GM19455 (cell line): ENCODE data around the gene SEC11A.
A peak's percentile ranks its signal among the peaks of the same experiment; 100 is the strongest.
"Not testable (repeated sequence)": the region's sequence is repeated elsewhere in the genome, so short reads cannot be mapped to it uniquely, and the experiment has no call there.

Source experiments
- ATAC-seq: cut with Tn5 transposase; IDR thresholded peaks from one replicate; pipeline ENCODE4 v1.9.1; 2021; ENCODE audit not compliant: unreplicated experiment

Gene SEC11A

DNA sequence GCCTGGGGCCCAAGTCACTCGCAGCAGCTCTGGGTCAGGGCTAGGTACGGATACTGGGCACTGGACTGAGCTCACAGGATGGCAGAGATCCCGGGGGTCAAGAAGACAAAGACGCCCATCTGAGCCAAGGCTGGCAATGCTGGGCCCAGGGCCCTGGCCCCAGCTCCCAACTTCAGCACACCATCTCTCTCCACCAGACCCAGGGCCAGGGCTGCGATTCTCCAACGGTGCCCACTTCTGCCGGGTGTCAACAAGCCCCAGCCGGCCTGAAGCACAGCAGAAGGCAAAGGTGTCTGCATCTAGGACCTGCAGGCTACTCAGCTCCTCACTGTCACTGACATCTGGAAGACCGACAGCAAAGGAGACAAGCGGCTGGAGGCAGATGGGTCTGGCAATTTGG, 70.4 kb downstream of the SEC11A start:
- ATAC-seq = no peak

DNA sequence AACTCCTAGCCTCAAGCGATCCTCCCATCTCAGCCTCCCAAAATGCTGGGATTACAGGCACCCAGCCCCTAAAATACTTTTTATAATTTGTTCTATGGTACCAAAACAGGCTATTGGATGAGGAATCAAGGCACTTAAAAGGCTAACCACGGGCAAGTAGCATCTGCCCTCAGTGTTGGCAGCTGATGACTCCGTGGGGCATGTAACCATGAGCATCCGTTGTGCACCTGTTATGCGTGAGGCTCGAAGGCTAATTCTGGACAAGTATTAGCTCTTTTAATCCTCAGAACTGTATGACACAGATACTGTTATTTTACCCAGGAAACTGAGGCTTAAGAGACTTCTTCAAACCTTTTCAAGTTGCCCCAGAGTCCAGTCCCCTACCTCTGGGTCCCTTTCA, 72.1 kb downstream of the SEC11A start:
- ATAC-seq = no peak

DNA sequence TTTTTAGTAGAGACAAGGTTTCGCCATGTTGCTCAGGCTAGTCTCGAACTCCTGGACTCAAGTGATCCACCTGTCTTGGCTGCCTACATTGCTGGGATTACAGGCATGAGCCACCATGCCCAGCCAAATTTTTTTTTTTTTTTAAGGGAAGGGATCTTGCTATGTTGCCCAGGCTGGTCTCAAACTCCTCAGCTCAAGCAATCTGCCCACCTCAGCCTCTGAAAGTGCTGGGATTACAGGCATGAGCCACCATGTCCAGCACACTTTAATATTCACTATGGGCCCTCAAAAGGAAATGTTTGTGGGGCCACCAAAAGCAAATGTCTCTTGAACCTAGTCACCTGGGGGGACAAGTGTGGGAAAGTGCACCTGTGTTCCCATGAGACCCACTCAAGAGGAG, 73.3 kb downstream of the SEC11A start:
- not testable (repeated sequence) for ATAC-seq

DNA sequence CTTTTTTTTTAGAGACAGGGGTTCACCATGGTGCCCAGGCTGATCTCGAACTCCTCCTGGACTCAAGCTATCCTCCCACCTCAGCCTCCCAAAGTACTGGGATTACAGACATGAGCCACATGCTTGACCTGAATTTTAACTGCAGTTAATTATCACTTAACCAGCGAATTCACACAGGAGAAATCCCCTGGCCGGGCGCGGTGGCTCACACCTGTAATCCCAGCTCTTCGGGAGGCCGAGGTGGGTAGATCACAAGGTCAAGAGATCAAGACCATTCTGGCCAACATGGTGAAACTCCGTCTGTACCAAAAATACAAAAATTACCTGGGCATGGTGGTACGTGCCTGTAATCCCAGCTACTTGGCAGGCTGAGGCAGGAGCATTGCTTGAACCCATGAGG, 74.1 kb downstream of the SEC11A start:
- ATAC-seq = not testable (repeated sequence)

DNA sequence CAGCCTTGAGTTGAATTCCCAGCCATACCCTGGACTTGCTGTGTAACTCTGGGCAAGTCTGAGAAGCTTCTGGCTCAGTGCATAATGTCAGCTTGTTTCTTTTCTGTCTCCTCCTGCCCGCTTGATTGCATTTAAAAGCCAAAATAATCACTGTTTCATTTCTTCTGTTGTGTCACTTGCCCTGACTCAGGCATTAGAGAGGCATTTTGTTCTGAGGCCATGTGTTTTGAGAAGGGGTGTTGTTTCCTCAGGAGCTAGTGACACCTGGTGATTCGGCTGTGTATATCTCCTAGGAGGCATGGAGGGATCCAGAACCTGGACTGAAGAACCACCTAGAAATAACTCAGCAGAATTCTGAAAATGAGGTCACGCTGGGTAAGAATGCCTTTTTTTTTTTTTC, 77.8 kb downstream of the SEC11A start:
- ATAC-seq = no peak

DNA sequence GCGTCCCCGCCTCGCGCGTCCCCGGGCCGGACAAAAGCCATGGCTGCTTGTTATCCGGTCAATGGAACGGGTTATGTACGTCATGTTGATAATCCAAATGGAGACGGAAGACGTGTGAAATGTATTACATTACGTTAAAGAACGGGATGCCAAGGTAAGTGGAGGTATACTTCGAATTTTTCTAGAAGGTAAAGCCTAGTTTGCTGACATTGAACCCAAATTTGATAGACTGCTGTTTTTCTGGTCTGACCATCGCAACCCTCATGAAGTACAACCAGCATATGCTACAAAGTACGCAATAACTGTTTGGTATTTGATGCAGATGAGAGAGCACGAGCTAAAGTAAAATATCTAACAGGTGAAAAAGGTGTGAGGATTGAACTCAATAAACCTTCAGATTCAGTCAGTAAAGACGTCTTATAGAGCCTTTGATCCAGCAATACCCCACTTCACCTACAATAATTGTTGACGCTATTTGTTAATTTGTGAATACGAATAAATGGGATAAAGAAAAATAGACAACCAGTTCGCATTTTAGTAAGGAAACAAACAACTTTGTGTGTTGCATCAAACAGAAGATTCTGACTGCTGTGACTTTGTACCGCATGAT, 81.6 kb downstream of the SEC11A start:
- no peak for ATAC-seq

DNA sequence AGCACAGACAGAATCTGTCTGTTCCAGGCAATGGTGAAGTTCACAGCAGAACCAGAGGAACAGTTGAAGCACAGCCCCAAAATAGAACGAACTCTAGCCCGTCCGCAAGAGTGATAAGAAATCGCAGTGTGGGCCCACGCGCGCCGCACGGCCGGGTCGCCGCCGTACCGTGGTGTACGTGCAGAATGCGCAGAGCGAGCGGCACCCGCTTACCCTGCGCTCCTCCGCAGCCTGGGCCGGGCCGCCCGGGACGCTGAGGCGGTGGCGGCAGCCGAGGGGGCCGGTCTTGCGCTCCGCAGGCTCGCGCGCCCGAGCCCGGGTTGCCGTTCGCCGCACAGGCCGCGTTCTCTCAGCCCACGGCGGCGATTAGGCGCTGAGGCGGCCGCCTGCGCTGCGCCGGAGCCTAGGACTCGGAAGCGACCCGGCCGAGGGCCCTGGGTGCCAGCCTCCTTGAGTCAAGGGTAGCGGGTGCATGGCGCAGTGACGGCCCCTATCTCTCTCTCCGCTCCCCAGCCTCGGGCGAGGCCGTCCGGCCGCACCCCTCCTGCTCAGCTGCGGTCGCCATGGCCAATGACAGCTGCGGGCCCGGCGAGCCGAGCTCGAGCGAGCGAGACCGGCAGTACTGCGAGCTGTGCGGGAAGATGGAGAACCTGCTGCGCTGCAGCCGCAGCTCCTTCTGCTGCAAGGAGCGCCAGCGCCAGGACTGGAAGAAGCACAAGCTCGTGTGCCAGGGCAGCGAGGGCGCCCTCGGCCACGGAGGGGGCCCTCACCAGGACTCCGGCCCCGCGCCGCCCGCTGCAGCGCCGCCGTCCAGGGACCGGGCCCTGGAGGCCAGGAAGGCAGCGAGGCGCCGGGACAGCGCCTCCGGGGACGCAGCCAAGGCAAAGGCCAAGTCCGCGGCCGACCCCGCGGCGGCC, 82.4 kb downstream of the SEC11A start:
- ATAC-seq = peak; percentile 45

DNA sequence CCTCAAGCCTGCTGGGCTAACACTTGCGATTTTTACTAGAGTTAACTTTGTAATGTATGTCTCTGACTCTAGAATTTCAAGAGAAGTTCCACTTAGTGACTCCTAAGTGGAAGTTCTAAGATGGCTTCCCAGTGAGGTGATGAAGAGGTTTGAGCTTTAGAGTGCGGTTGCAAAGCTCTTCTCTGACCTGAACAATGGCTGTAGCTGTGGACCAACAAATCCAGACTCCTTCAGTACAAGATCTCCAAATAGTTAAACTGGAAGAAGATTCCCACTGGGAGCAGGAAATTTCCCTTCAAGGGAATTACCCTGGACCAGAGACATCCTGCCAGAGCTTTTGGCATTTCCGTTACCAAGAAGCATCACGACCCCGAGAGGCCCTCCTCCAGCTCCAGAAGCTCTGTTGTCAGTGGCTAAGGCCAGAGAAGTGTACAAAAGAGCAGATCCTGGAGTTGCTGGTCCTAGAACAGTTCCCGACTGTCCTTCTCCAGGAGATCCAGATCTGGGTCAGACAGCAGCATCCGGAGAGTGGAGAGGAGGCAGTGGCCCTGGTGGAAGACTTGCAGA, 84.2 kb downstream of the SEC11A start:
- ATAC-seq = no peak

DNA sequence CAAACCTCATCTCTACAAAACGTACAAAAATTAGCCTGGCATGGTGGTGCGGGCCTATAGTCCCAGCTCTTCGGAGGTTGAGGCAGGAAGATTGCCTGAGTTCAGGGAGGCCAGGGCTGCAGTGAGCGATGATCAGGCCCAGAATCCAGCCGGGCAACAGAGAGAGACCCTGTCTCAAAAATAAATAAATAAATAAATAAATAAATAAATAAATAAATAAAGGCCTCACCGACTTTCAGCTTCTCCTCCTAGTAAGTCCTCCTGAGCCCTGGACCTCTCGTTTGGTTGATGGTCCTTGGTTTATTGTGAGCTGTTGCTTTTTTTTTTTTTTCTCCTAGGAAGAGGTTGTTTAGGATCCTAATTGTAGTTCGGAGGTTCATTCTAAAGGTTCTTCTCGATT, 86.9 kb downstream of the SEC11A start:
- no peak for ATAC-seq

DNA sequence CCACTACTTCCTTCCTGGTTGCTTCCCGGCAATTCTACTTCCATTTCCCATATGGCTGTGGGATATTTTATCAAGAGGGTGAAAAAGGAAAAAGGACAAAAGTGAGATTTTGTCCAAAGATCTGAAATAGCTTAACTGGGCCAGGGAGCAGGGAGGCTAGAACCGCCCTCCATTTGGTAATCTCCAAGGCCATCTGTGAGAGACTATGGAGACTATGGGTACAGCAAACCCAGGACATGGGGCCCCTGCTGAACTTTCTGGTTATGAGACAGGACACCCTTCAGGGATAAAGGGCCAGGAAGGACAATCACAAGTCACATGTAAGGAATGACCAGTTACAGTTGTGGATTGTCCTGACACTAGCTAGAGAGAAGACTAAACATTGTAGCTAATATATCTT, 90.8 kb downstream of the SEC11A start:
- ATAC-seq = no peak

DNA sequence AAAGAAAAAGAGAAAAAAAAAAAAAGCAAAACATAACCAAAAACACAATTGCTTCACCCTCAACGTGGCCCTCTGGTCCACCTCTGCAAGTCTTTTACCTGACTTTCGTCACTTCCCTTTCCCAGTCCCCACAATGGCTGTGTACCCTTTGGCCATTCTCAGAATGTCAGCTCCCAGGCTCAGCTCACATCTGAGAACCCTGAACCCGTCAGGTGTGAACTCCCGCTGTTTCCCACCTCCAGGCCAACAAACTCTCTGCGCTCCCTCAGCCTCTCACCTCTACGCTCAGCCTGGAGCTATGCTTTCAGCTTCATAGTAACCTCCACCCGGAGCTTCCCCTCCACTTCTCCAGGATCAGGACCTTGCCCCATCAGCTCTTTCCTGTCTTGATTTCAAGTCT, 91.6 kb downstream of the SEC11A start:
- ATAC-seq = no peak

DNA sequence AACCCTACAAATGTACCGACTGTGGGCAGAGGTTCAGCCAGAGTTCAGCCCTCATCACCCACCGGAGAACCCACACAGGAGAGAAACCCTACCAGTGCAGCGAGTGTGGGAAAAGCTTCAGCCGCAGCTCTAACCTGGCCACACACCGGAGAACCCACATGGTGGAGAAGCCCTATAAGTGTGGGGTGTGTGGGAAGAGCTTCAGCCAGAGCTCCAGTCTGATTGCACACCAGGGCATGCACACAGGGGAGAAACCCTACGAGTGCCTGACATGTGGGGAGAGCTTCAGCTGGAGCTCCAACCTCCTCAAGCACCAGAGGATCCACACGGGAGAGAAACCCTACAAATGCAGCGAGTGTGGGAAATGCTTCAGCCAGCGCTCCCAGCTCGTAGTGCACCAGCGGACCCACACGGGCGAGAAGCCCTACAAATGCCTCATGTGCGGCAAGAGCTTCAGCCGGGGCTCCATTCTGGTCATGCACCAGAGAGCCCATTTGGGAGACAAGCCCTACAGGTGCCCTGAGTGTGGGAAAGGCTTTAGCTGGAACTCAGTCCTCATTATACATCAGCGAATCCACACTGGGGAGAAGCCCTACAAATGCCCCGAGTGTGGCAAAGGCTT, 94.5 kb downstream of the SEC11A start:
- ATAC-seq = no peak

DNA sequence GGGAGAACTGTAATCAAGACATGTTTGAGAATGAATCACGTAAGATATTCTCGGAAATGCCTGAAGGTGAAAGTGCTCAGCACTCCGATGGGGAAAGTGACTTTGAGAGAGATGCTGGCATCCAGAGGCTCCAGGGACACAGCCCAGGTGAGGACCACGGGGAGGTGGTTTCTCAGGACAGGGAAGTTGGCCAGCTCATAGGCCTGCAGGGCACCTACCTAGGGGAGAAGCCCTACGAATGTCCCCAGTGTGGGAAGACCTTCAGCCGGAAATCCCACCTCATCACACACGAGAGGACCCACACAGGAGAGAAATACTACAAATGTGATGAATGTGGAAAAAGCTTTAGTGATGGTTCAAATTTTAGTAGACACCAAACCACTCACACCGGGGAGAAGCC, 95.3 kb downstream of the SEC11A start:
- no peak for ATAC-seq
